HL-60 (cell line): ENCODE measurements around the gene ARHGEF4.

Experiments used
- DNase-seq, 2 experiments: peaks; one replicate each; pipeline ENCODE4 v3.0.0-alpha.2; 2010 to 2020; ENCODE audit warnings: low read depth in 1 of 2, low spot score in 1 of 2
- H3K27ac ChIP-seq: fragments of 250-450 bp; sonication (Bioruptor Pico); replicated peaks from 2 replicates; pipeline ENCODE4 v1.5.1; 2020; ENCODE audit warnings: mild to moderate bottlenecking, moderate library complexity
- H3K27me3 ChIP-seq: fragments of 250-450 bp; sonication (Bioruptor Pico); 2 replicates; pipeline ENCODE4 v1.5.1; 2021; ENCODE audit warnings: mild to moderate bottlenecking, moderate library complexity; ENCODE audit not compliant: insufficient read depth, poor library complexity, severe bottlenecking
- H3K4me3 ChIP-seq: replicated peaks from 2 replicates; pipeline ENCODE4 v1.5.1; 2011; ENCODE audit warnings: mild to moderate bottlenecking, control low read depth, low read length; ENCODE audit not compliant: insufficient read depth
- CTCF ChIP-seq: IDR thresholded peaks from one replicate; pipeline ENCODE4 v1.5.1; 2011; ENCODE audit warnings: low read length, control low read depth, inconsistent platforms; ENCODE audit not compliant: insufficient read depth
- GABPA ChIP-seq: IDR thresholded peaks from 2 replicates; pipeline ENCODE4 v1.6.1; 2012; ENCODE audit warnings: low read depth
- POLR2AphosphoS5 ChIP-seq: IDR thresholded peaks from 2 replicates; pipeline ENCODE4 v1.6.1; 2012; ENCODE audit warnings: low read depth
- REST ChIP-seq: IDR thresholded peaks from 2 replicates; pipeline ENCODE4 v1.6.1; 2012; ENCODE audit warnings: low read depth; ENCODE audit not compliant: insufficient replicate concordance
- SPI1 ChIP-seq: IDR thresholded peaks from 2 replicates; pipeline ENCODE4 v1.6.1; 2012; ENCODE audit warnings: low read depth, mild to moderate bottlenecking, borderline replicate concordance

The ARHGEF4 gene

GRCh38 chr2:130920415-130921163 is 83.9 kb downstream of the ARHGEF4 start:
- TF ChIP-seq REST = no peak
- no peak for TF ChIP-seq GABPA
- no peak for TF ChIP-seq POLR2AphosphoS5
- peak; percentile 89 for TF ChIP-seq CTCF
- TF ChIP-seq SPI1 = no peak
- DNase-seq = peak; percentile 10 to 35
- Histone ChIP-seq H3K4me3 (no peak overlapping the region), H3K27ac (no peak overlapping the region), H3K27me3 (peaks cover 3% of the 10 kb centered on the region)

- no peak for TF ChIP-seq SPI1
- no peak for TF ChIP-seq POLR2AphosphoS5
- no peak for TF ChIP-seq CTCF
- no peak for TF ChIP-seq GABPA
- no peak for TF ChIP-seq REST
- Histone ChIP-seq H3K4me3 (no peak overlapping the region), H3K27ac (no peak overlapping the region), H3K27me3 (peaks cover 2% of the 10 kb centered on the region)
- DNase-seq = no peak
Measured at GRCh38 chr2:130921164-130921476, 84.4 kb downstream of the ARHGEF4 start.

GRCh38 chr2:130922417-130922816 is 85.7 kb downstream of the ARHGEF4 start:
- no peaks in the 10 kb centered on the region for H3K27me3 ChIP-seq
- TF ChIP-seq GABPA (no peak), CTCF (no peak), SPI1 (no peak), POLR2AphosphoS5 (no peak), REST (no peak)
- DNase-seq = no peak
- H3K27ac ChIP-seq = no peak overlapping the region
- no peak overlapping the region for H3K4me3 ChIP-seq
